Endothelial cell (in vitro differentiated cells): Measurements from ENCODE around the gene USP53. TPM values are rescaled to one million over a fixed set of nuclear protein-coding genes. Genes with fewer than 3 reads are reported as not detected.
"Not testable (repeated sequence)": the region's sequence is repeated elsewhere in the genome, so short reads cannot be mapped to it uniquely, and the experiment has no call there.

Experiments used
- DNase-seq: peaks from one replicate; pipeline ENCODE4 v3.0.0; 2021; ENCODE audit warnings: low spot score
- H3K27ac Mint-ChIP-seq: one replicate; pipeline ENCODE4 v1.8.0; 2021; ENCODE audit warnings: mixed read lengths, inconsistent platforms; ENCODE audit not compliant: unreplicated experiment
- H3K27me3 Mint-ChIP-seq: one replicate; pipeline ENCODE4 v1.8.0; 2021; ENCODE audit warnings: mild to moderate bottlenecking, moderate library complexity, mixed read lengths, inconsistent platforms; ENCODE audit not compliant: unreplicated experiment
- H3K36me3 Mint-ChIP-seq: one replicate; pipeline ENCODE4 v1.8.0; 2021; ENCODE audit warnings: mild to moderate bottlenecking, low read depth, mixed read lengths, inconsistent platforms; ENCODE audit not compliant: unreplicated experiment
- H3K4me1 Mint-ChIP-seq: one replicate; pipeline ENCODE4 v1.8.0; 2021; ENCODE audit warnings: mild to moderate bottlenecking, mixed read lengths, inconsistent platforms; ENCODE audit not compliant: unreplicated experiment
- H3K4me3 Mint-ChIP-seq: one replicate; pipeline ENCODE4 v1.8.0; 2021; ENCODE audit warnings: mild to moderate bottlenecking, mixed read lengths, inconsistent platforms; ENCODE audit not compliant: unreplicated experiment
- H3K9me3 Mint-ChIP-seq: one replicate; pipeline ENCODE4 v1.8.0; 2021; ENCODE audit warnings: mixed read lengths, inconsistent platforms; ENCODE audit not compliant: unreplicated experiment
- total RNA-seq: library from RNA; stranded (reverse); fragmentation: NEBNext Ultra II Directional; extraction: Animal tissue kit (Norgen Biotek cat#: 25700); gene quantifications from one replicate; pipeline ENCODE4 v1.2.1, GENCODE V29; 2021; ENCODE audit not compliant: unreplicated experiment
- TF ChIP-seq, protein P1 (sequence below): fragments of 200-600 bp; sonication (generic); IDR thresholded peaks from one replicate; pipeline ENCODE4 v1.5.0; 2021; ENCODE audit warnings: antibody characterized with exemption; ENCODE audit not compliant: unreplicated experiment

USP53 gene
- total RNA-seq, 1 donor from 2014 or later = 18.5 TPM

DNA sequence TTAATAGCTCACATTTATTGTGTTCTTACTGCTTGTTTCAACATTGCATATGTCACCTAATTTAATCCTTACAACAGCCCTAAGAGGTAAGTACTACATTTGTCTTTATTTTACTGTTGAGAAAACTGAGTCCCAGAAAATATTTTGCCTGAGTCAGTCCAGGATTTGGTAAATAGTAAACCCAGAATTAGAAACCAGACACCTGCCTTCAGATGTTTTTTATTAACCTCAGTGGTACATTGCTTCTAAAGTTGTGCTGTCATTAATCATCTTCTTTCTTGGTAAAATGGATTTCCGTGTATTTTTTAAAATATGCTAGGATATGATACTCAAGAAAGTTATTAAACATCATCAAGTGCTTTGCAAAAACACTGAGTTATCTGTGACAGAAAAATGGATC lies 31.4 kb downstream of the USP53 start:
- TF ChIP-seq, protein P1, sequence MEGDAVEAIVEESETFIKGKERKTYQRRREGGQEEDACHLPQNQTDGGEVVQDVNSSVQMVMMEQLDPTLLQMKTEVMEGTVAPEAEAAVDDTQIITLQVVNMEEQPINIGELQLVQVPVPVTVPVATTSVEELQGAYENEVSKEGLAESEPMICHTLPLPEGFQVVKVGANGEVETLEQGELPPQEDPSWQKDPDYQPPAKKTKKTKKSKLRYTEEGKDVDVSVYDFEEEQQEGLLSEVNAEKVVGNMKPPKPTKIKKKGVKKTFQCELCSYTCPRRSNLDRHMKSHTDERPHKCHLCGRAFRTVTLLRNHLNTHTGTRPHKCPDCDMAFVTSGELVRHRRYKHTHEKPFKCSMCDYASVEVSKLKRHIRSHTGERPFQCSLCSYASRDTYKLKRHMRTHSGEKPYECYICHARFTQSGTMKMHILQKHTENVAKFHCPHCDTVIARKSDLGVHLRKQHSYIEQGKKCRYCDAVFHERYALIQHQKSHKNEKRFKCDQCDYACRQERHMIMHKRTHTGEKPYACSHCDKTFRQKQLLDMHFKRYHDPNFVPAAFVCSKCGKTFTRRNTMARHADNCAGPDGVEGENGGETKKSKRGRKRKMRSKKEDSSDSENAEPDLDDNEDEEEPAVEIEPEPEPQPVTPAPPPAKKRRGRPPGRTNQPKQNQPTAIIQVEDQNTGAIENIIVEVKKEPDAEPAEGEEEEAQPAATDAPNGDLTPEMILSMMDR = no peak
- DNase-seq = no peak
- H3K27ac Mint-ChIP-seq = no peak overlapping the region
- H3K36me3 Mint-ChIP-seq = peaks cover 5% of the 10 kb centered on the region
- H3K4me1 Mint-ChIP-seq = peaks cover 6% of the 10 kb centered on the region
- no peaks in the 10 kb centered on the region for H3K27me3 Mint-ChIP-seq
- H3K9me3 Mint-ChIP-seq = no peaks in the 10 kb centered on the region
- H3K4me3 Mint-ChIP-seq = no peak overlapping the region

DNA sequence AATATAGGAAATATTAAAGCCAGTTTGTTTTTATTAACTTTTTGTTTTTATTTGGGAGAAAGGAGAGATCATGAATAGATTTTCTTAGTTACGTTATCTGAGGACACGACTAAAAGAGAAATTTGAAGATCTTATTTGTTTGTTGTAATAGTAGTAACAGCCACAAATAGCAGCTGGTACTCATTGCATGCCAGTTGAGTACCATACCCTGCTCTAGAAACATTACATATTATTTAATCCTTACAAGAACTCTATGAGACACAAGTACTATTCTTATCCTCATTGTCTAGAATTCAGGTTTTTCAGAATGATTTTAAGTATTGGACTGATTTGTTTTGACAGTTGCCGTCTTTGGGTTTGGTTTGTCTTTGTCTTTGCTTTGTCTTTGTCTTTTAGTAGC lies 31.8 kb downstream of the USP53 start:
- DNase-seq = no peak
- Mint-ChIP-seq H3K27ac (no peak overlapping the region), H3K36me3 (peaks cover 5% of the 10 kb centered on the region), H3K9me3 (no peaks in the 10 kb centered on the region), H3K4me1 (peaks cover 6% of the 10 kb centered on the region), H3K27me3 (no peaks in the 10 kb centered on the region), H3K4me3 (no peak overlapping the region)
- TF ChIP-seq, protein P1 = no peak

DNA sequence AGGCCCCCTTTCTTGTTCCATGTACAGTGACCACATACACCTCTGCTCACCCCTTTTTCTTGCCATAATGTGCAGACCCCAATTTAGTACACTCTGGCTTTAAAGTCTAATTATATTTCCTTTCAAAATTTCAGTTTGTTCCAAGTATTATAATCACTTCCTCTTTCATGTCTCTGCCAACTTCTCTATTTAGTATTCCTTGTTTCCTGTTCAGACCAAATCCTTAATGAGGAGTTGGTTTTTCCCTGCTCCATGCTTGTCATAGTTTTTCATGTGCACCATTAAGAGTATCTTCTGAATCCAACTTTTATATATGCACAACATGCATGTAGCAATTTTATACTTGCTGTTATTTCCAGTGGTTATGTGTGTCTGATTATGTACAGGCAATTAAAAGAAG lies 32.3 kb downstream of the USP53 start:
- Mint-ChIP-seq H3K4me3 (no peak overlapping the region), H3K4me1 (peaks cover 6% of the 10 kb centered on the region), H3K27me3 (no peaks in the 10 kb centered on the region), H3K9me3 (no peaks in the 10 kb centered on the region), H3K27ac (no peak overlapping the region), H3K36me3 (peaks cover 5% of the 10 kb centered on the region)
- TF ChIP-seq, protein P1 = no peak
- no peak for DNase-seq

DNA sequence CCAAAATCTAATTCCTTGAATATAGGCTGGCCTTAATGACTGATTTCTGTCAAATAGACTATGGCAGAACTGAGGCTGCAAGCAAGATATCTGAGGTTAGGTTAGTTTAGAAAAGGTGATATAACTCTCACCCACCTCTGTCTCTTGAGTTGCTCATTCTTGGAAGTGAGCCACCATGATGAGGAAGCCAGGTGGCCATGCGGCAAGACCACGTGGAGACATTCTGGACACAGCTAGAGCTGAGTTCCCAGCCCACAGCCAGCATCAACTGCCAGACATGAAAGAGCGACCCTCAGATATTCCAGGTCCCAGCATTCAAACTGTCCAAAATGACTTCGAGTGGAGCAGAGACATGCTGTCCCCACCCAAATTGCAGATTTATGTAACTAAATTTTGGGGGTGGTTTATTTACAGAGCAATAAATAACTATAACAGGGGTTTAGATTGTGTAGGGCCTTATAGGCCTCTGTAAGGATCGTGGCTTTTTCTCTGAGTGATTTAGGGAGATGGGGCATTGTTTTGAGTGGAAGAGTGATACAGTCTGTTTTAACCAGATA lies 33.7 kb downstream of the USP53 start:
- no peak overlapping the region for H3K4me3 Mint-ChIP-seq
- H3K27ac Mint-ChIP-seq = no peak overlapping the region
- no peaks in the 10 kb centered on the region for H3K9me3 Mint-ChIP-seq
- TF ChIP-seq, protein P1 = no peak
- DNase-seq = no peak
- peaks cover 6% of the 10 kb centered on the region for H3K4me1 Mint-ChIP-seq
- H3K36me3 Mint-ChIP-seq = peaks cover 17% of the 10 kb centered on the region
- no peaks in the 10 kb centered on the region for H3K27me3 Mint-ChIP-seq

DNA sequence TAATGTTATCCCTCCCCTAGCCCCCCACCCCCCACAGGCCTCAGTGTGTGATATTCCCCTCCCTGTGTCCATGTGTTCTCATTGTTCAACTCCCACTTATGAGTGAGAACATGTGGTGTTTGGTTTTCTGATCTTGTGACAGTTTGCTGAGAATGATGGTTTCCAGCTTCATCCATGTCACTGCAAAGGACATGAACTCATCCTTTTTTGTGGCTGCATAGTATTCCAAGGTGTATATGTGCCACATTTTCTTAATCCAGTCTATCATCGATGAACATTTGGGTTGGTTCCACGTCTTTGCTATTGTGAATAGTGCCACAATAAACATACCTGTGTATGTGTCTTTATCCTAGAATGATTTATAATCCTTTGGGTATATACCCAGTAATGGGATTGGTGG lies 38.5 kb downstream of the USP53 start:
- H3K9me3 Mint-ChIP-seq, DNase-seq, H3K27ac Mint-ChIP-seq, H3K4me3 Mint-ChIP-seq, H3K27me3 Mint-ChIP-seq, H3K4me1 Mint-ChIP-seq: not testable (repeated sequence)
- H3K36me3 Mint-ChIP-seq = peaks cover 45% of the 10 kb centered on the region

DNA sequence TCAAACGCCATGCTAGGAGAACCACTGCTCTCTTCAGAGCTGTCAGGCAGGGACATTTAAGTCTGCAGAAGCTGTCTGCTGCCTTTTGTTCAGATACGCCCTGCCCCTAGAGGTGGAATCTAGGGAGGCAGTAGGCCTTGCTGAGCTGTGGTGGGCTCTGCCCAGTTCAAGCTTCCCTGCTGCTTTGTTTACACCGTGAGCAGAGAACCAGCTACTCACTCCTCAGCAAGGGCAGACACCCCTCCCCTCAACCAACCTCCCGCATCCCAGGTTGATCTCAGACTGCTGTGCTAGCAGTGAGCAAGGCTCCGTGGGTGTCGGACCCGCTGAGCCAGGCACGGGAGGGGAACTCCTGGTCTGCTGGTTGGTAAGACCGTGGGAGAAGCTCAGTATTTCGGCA lies 42.7 kb downstream of the USP53 start:
- not testable (repeated sequence) for H3K9me3 Mint-ChIP-seq, H3K4me3 Mint-ChIP-seq, H3K27me3 Mint-ChIP-seq, H3K27ac Mint-ChIP-seq, H3K4me1 Mint-ChIP-seq
- H3K36me3 Mint-ChIP-seq = peaks cover 40% of the 10 kb centered on the region
- peak; percentile 6 for DNase-seq
